Left ventricle myocardium superior (tissue), 1 donor: ENCODE results near the gene CAMTA2. TPM values are rescaled to one million over a fixed set of nuclear protein-coding genes. Genes with fewer than 3 reads are reported as not detected.
A peak's percentile ranks its signal among the peaks of the same experiment; 100 is the strongest.

ENCODE experiments used
- ATAC-seq: fragments of 200-7000 bp; cut with Tn5 transposase; one replicate; pipeline ENCODE4 v1.9.1; 2020; ENCODE audit warnings: mild to moderate bottlenecking, moderate library complexity
- DNase-seq: peaks from one replicate; pipeline ENCODE4 v3.0.0-alpha.2; 2020
- intact Hi-C: fragments of 100-400 bp; cut with micrococcal nuclease; formaldehyde crosslinking; loops from one replicate; pipeline ENCODE4 v1.11.0; 2022
- total RNA-seq: library from RNA; stranded (reverse); fragmentation: NEBNext Ultra II Directional; extraction: Animal tissue kit (Norgen Biotek cat#: 25700); gene quantifications from one replicate; pipeline ENCODE4 v1.2.1, GENCODE V29; 2021
- donor health status: DM: no; HTN: yes; CAD: no; lungs with severe emphysema.

The CAMTA2 gene
- total RNA-seq, 1 donor from 2014 or later: 35.9 TPM

DNA sequence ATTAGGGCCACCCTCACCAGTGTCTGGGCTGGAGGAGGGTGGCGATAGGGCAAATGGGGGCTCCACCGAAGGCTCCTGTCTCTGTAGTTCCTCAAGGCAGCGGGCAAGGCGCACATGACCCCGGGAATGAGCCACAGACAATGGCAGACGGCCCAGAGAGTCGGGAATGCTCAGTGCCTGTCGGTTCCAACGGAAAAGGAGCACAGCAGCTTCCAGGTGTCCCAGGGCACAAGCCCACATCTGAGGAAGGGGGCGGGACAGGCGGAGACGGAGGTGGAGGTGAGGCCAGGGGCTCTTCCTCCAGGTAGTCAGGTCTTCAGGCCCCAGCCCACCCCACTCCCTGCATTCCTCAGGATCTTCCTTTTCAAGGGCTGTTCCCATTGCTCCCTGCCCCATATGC lies 14.7 kb downstream of the CAMTA2 start:
- ATAC-seq (no peak), DNase-seq (no peak)
- intact Hi-C loops: no loop called here

DNA sequence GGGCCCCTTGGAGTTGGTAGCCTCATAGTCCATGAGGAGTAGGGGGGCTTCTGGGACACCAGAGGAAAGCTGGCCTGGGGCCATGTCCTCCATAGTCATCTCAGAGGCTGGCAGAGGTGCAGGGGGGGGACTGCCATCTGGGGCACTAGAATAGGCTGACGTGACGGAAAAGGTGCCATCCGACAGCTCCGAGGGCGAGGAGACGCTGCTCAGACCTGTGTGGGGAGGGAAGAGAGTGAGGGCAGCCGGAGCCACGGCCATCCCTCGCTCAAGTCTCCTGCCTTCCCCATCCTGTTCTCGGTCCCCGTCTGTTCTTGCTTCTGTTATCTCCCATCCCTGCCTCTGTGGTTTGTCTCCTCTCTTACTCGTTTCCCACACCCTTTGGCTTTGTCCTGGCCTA lies 15.2 kb downstream of the CAMTA2 start:
- intact Hi-C loops: no loop called here
- DNase-seq (no peak), ATAC-seq (no peak)

DNA sequence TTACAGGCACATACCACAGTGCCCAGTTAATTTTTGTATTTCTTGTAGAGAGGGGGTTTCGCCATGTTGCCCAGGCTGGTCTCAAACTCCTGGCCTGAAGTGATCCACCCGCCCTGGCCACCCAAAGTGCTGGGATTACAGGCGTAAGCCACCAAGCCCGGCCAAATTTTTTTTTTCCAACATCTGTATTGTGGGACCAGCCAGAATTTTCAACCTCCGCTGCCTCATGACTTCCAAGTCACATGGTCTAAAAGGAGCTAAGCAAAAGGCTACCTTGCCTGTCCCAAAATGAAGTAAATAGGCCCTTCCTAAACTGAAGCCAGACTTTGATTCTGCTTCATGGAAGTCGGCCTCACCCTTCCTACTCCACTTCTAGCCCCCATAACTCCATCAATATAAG lies 15.6 kb downstream of the CAMTA2 start:
- ATAC-seq: no peak
- intact Hi-C loops: no loop called here
- DNase-seq: no peak

DNA sequence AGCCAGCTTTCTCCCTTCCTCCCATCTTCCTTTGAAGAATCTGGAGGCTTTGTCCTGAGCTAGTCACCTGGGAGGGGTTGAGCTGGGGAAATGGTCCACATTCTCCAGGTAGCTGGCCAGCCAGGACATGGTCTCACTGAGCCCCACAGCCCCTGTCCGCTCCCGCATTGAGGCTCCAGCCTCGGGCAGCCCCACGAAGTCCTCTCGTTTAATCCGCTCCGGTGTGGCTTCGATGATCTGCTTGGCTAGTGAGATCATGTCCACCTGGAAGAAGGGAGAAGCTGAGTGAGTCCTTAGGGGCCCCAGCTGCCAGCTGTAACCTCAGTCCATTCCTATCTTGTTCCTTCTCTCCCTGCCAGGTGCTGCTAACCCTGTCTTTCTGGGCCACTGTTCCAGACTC lies 17.2 kb downstream of the CAMTA2 start:
- ATAC-seq (no peak), DNase-seq (no peak)
- intact Hi-C loops: no loop called here

GRCh38 chr17:4969551-4970173 lies 17.8 kb downstream of the CAMTA2 start:
- ATAC-seq (no peak), DNase-seq (no peak)
- intact Hi-C loops: no loop called here

DNA sequence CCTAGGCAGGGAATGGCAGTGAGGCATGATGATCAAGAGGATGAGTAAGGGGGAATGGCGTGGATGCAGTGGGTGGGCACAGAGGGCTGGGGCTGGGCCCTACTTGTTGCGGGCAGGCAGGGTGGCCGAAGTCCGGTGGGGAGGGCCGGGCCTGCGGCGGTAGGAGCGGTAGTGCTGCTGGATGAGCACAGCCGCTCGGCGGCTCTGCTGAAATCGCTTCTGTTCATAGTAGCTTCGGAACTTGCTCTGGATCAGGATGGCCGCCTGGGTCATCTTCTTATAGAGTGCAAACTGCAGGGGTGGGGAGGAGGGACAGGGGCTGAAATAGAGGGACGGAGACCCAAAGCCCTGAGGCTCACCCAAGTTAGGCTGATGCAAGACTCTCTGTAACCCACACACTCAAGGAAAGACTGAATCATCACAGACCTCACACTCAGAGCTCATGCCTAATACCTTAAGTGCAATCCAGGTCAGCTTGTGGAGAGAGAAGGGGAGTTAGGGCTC lies 18.4 kb downstream of the CAMTA2 start:
- no peak for ATAC-seq
- intact Hi-C loops: no loop called here
- peak; percentile 60 for DNase-seq

DNA sequence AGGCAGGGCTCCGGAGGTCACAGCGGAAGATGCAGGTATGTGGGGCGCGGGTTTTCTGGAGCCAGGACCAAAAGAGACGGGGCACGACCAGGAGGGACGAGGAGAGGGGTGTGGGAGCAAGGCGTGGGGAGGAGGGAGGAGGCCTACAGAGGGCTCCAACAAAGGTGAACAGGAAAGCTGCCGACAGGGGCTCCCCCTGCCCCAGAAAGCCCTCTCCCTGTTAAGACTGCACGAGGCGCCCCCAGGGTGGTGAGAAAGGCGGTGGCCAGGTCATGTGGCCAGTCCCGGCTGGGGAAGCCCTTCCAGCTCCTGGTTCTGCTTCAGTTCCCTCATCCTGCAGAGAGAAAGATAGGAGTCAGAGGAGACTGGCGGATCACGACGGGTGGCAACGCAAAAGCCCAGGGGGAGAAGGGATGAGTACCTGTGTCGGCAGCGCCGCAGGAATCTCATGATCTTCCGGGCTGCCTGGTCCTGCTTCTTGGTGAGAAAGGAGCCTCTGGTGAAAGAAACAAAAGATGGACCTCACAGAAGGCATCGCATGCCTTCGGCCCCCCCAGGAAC lies 18.9 kb downstream of the CAMTA2 start:
- DNase-seq: peak; percentile 52
- no peak for ATAC-seq
- intact Hi-C loops: no loop called here

GRCh38 chr17:4967539-4968485 lies 19.7 kb downstream of the CAMTA2 start, which contains the start of gene SPAG7:
TSS of gene SPAG7 (minus strand) at chr17:4967817. CDS start at chr17:4967804, 13 bp downstream.
- ATAC-seq (peak; percentile 81), DNase-seq (peak; percentile 96)
- intact Hi-C loops: no loop called here

- ATAC-seq (peak; percentile 89), DNase-seq (peak; percentile 98)
- intact Hi-C loops: no loop called here
Observed at GRCh38 chr17:4966844-4967538, 20.5 kb downstream of the CAMTA2 start.

GRCh38 chr17:4965311-4965986 lies 22.0 kb downstream of the CAMTA2 start:
- ATAC-seq (no peak), DNase-seq (no peak)

DNA sequence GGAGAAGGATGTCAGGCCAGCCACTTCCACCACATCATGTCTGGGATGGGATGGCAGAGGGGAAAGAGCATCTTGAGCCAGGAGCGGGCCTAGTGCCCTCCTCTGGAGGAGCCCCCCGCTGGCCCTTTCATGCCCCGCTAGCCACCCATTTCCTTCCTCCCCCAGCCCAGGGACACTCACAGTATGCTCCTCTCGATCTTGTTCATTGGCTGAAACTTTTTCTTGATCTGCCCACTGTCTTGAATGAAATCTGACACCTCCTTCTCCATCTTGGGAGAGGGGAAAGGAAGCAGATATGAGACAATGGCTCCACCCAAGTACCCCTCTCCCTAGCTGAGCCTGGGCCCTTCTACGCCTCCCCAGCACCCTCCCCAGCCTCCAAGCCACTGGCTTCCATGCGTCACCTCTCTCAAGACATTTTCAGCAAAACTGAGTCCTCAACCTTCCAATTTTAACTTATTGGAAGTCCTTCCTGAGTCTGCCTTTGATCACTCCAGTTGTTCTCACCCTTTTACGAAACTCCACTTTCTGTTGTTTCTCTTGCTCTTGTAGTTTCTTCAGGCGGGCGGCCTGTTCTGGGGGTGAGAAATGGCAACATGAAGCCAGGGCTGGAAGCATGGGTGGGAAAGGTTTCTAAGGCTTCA lies 27.1 kb downstream of the CAMTA2 start:
- DNase-seq (no peak), ATAC-seq (no peak)
- intact Hi-C loops: no loop called here

More at GRCh38 chr17:4965311-4965986, 22.0 kb downstream of the CAMTA2 start:
- intact Hi-C loops: no loop called here

GRCh38 chr17:4959261-4959965 lies 28.1 kb downstream of the CAMTA2 start:
- intact Hi-C loops: no loop called here
- ATAC-seq (no peak), DNase-seq (no peak)

DNA sequence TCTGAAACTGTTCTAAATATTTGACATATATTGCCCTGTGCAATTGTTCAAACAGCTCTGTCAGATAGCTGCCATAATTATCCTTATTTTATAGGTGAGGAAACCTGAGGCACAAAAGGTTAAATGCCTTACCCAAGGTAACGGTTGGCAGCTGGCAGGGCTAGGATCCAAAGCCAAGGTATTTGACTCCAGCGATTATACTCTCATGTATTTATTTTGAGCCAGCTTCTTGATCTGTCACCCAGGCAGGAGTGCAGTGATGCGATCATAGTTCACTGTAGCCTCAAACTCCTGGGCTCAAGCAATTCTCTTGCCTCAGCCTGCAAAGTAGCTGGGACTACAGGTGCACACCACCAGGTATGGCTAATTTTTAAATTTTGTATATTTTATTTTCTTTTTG lies 29.4 kb downstream of the CAMTA2 start:
- ATAC-seq: peak; percentile 57

DNA sequence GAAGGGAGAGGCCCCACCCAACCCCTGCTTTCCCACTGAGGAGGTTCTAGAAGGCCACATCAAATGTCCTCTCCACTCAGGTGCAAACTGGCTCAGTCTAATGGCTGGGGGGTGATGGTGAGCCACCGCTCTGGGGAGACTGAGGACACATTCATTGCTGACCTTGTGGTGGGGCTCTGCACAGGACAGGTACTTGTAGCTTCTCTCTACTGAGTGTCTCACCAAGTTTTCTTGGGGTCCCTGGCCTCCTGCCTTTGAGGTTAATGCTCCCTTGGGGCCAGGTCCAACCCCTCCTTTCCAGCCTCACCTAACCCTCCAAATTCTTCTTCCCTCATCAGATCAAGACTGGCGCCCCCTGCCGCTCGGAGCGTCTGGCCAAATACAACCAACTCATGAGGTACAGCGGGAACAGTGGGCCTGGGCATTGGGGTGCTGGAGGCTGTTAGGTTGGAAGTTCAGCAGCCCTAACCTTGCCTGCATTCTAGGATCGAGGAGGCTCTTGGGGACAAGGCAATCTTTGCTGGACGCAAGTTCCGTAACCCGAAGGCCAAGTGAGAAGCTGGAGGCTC lies 30.9 kb downstream of the CAMTA2 start:
- intact Hi-C loops: no loop called here
- no peak for ATAC-seq

More for the DNA sequence above, 29.4 kb downstream of the CAMTA2 start:
- DNase-seq: no peak
- intact Hi-C loops: no loop called here

DNA sequence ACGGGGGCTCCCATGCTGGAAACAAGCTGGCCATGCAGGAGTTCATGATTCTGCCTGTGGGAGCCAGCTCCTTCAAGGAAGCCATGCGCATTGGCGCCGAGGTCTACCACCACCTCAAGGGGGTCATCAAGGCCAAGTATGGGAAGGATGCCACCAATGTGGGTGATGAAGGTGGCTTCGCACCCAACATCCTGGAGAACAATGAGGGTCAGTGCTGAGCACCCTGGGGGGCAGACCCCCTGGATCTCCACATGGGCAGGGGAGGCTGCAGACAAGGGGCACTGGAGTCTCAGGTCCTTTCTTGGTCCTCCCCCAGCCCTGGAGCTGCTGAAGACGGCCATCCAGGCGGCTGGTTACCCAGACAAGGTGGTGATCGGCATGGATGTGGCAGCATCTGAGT lies 32.4 kb downstream of the CAMTA2 start:
- intact Hi-C loops: no loop called here
- DNase-seq (no peak), ATAC-seq (no peak)

More for the DNA sequence above, 30.9 kb downstream of the CAMTA2 start:
- peak; percentile 63 for DNase-seq

- DNase-seq (no peak), ATAC-seq (no peak)
- intact Hi-C loops: no loop called here
Observed at GRCh38 chr17:4953451-4953961, 34.0 kb downstream of the CAMTA2 start.

GRCh38 chr17:4951486-4951885 lies 36.0 kb downstream of the CAMTA2 start:
- ATAC-seq (no peak), DNase-seq (peak; percentile 49)
- intact Hi-C loops: no loop called here
